Measurements from ENCODE around the gene AOPEP.

- TF ChIP-seq, protein P1, sequence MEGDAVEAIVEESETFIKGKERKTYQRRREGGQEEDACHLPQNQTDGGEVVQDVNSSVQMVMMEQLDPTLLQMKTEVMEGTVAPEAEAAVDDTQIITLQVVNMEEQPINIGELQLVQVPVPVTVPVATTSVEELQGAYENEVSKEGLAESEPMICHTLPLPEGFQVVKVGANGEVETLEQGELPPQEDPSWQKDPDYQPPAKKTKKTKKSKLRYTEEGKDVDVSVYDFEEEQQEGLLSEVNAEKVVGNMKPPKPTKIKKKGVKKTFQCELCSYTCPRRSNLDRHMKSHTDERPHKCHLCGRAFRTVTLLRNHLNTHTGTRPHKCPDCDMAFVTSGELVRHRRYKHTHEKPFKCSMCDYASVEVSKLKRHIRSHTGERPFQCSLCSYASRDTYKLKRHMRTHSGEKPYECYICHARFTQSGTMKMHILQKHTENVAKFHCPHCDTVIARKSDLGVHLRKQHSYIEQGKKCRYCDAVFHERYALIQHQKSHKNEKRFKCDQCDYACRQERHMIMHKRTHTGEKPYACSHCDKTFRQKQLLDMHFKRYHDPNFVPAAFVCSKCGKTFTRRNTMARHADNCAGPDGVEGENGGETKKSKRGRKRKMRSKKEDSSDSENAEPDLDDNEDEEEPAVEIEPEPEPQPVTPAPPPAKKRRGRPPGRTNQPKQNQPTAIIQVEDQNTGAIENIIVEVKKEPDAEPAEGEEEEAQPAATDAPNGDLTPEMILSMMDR (IDR thresholded peaks at IDR 0.05) = no peak
- no peak for TF ChIP-seq EZH2 (IDR thresholded peaks at IDR 0.05)
- TF ChIP-seq EZH2phosphoT487 (IDR thresholded peaks at IDR 0.05) = no peak
These were observed 52.5 kb downstream of the AOPEP start for GRCh38 chr9:94779031-94779430.
